ENCODE data around the gene SMIM30.

- no peak for TF ChIP-seq CTCF (IDR thresholded peaks at IDR 0.05; ENCODE audit: low read depth, low read length)
- TF ChIP-seq POLR2A (IDR thresholded peaks at IDR 0.05; ENCODE audit: extremely low read depth, insufficient read length), result no peak
- no peak for TF ChIP-seq MAX (IDR thresholded peaks at IDR 0.05; ENCODE audit: low read depth, low read length)
- no peak for TF ChIP-seq MYC (IDR thresholded peaks at IDR 0.05; ENCODE audit: low read depth, low read length)
Observed at GRCh38 chr7:113154117-113154516, 35.8 kb upstream of the SMIM30 start.
